GM18499 (cell line): ENCODE data around the gene ZCCHC17.
"Not testable (repeated sequence)": the region's sequence is repeated elsewhere in the genome, so short reads cannot be mapped to it uniquely, and the experiment has no call there.

ENCODE experiments used
- ATAC-seq: cut with Tn5 transposase; IDR thresholded peaks from one replicate; pipeline ENCODE4 v1.9.1; 2021; ENCODE audit warnings: moderate number of reproducible peaks; ENCODE audit not compliant: insufficient read depth, unreplicated experiment

Gene ZCCHC17

DNA sequence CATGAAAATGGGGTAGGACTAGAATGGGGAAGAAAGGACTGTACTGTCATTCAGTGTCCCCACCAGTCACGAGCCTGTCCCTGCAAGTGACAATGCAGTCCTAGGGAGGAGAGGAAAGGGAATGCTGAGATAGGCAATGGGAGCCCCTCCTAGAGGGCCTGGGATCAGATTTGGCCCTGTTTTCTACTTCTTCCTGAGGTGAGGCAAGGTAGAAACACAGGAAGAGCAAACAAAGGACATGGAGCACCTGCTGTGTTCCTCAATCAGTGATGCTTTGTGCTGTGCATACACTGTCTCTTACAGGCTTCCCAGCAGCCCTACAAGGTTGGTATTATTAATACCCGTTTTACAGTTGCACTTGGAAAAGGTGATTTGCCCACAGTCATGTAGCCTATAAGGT is 70.0 kb downstream of the ZCCHC17 start:
- no peak for ATAC-seq

DNA sequence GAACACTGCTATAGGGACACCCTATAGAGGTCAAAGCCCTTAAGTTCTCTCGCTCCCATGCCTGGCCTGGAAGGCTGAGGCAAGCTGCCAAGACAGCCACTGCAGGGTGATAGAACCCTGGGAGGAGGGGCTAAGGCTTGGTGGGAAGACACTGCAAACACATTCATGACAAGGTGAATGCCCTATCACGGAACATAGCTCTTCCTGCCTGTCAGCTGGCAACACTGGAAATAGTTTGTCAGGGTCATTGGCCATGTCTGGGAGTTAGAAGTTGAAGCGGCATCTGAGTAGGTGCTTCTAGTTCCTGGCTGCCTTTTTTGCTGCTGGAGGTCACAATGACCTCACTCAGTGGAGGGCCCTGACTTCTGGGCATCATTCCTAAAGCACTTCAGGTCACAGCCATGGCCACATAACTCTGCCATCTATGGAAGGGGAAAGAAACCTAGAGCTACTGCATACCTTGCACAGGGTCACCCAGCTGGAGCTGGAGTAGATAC is 71.8 kb downstream of the ZCCHC17 start:
- no peak for ATAC-seq

DNA sequence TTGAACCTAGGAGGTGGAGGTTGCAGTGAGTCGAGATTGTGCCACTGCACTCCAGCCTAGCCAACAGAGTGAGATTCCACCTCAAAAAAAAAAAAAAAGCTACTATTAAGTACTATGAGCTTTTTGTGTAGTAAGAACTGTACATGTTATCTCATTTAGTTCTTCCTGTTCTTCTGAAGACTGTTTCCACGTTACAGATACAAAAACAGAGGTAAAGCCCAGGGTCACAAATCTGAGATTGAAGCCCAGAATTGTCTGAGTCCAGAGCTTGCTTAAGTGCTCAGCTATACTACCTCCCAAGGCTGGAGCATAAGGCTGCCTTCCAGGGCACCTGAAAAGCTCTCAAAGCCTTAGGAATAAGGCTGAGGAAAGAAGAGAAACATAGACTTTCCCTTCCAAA is 73.2 kb downstream of the ZCCHC17 start:
- no peak for ATAC-seq

DNA sequence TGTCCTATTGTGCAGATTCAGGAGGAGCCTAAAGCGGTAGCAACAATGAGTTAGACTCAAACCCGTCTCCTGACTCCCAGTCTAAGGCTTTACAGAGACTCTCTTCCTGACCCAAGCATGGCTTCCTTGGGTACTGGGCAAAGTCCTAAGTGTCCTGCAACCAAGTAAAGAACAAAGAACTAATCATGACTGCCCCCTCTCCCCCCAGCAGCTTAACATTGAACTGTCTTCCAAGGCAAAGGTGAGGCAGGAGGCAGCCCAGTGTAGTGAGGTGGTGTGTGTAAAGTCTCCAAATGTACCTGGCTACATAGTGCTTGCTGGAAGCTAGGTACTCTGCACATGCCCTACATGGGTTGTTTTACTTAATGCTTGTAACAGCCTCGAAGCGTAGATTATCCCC is 73.7 kb downstream of the ZCCHC17 start:
- ATAC-seq: no peak

DNA sequence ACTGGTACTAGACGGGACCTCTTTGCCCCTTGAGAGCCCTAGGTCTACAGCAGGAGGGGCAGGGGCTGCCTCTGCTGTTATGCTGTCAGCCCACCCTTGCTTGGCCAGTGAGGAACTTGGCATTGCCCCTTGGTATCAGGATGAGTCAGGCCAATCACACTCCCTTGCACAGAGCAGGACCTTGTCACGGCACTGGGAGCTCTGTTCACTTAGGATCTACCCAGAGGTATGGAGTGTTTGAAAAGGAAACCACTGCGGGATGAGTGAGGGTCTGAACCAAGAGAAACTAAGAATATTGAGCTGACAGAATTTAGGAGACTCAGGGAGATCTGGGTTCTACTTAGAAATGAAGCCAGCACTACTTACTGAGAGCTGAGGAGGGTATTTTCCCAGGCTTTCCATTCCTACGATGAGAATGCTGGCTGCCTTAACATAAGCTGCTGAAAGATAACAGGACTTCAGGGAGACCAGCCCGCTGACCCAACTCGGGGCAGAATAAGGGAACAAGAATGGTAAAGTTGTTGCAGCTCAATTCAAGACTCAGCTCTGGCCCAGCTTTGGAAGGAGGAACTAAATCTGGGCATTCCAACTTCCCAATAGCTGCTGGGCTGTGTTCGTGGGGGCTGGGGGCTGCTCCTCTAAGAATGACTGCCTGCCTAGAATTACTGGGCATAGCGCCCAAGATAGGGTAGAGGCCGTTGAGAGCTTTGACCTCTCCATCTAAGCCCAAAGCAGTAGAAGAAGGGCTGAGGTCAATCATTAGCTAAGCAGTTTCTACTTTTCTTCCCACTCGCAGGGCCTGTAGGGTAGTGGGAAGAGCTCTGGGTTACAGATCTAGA is 74.5 kb downstream of the ZCCHC17 start:
- ATAC-seq: no peak

DNA sequence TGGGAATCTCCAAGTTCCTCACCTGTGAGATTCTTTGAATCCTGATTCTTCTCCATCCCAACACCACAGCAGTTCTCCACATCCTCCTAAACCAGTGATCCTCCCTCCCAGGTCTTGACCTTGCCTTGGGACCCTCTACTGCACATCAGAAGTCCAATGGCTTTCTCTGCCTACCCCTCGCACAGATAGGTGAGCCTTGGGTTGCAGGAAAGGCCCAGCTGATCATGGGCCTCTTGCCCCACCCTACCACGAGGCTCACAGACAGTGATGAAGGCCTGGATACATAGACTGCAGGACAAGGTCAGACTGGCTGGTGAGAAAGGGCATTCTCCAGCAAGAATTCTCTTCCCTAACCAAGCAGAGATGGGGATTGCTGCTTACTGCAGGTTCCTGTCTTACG is 75.2 kb downstream of the ZCCHC17 start:
- no peak for ATAC-seq

DNA sequence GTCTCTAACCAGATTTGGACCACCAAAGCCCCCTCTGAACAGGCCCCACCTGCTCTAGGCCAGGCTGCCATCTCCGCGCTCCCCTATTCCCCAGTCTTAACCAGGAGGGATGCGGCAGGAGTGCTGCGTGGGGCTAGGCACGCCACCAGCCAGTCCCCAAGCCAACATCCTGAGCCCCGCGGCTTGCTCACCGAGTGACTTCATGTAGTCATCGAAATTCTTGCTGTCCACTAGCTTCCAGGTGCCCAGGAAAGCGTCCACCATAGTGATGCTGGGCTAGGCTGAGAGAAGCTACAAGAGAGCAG is 75.9 kb downstream of the ZCCHC17 start:
- no peak for ATAC-seq

DNA sequence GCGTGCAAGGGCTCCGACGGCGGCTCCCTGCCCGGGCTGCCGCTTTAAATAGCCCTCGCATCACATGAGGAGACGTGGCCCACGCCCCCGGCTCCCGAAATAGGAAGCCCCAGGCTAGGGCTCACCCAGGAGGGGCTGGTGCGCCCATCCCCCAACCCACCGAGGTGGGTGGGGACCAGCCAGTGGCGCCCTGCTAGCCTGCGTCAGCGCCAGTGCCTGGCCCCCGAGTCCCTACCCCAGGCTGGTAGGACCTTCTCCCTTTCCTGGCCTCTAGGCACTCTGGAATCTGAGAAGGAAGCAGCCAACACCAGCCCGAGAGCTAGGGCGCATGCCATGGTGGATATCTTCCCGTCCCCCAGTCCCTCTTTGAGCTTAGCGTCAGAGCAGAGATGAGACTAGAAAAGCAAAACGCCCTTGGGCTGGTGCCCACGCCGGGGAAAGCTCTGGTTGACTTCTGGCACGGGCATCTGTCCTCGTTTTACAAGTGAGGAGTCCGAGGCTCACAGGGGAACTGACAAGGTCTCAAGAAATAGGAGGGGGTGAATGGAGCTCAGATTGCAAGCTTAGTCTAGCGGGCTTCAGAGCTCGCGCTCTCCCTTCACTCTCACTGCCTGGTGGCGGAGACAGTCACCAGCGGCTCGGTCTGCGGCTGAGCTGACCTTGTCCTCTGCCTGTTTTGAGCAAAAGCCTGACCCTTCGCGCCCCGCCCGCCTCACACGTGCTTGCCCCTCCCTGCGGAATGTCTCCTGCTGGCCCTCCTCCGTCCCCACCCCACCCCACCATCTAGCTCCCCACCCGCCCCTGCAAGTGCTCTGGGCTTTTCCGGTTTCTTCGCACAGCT is 76.4 kb downstream of the ZCCHC17 start, which contains the start of gene FABP3:
Gene FABP3, minus strand, starts transcription at position 21 of the 841 bp plus-strand sequence. CDS start 62 bp downstream, outside the sequence.
- no peak for ATAC-seq

DNA sequence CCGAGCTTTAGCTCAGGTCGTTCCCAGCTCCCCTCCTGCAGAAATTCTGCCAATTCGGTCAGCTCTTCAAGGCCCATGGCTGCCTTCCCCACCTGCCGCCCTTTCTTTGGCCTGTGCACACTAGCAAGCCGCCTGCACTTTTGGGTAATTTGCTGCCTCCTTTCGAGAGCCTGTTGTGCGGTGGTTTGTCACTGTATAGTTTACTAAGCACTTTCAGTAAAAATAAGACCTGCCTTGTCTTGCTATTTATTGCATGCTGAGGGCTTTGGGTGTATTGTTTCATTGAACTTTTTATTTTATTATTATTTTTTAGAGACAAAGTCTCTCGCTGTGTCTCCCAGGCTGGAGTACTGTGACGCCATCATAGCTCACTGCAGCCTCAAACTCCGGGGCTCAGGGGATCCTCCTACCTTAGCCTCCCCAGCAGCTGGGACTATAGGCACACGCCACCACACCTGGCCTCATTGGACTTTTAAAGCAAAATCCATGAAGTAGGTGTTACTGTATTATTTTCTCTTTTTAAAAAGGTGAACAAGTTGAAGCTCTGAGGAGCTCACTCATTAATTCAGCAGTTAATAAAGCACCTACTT is 77.2 kb downstream of the ZCCHC17 start:
- no peak for ATAC-seq

DNA sequence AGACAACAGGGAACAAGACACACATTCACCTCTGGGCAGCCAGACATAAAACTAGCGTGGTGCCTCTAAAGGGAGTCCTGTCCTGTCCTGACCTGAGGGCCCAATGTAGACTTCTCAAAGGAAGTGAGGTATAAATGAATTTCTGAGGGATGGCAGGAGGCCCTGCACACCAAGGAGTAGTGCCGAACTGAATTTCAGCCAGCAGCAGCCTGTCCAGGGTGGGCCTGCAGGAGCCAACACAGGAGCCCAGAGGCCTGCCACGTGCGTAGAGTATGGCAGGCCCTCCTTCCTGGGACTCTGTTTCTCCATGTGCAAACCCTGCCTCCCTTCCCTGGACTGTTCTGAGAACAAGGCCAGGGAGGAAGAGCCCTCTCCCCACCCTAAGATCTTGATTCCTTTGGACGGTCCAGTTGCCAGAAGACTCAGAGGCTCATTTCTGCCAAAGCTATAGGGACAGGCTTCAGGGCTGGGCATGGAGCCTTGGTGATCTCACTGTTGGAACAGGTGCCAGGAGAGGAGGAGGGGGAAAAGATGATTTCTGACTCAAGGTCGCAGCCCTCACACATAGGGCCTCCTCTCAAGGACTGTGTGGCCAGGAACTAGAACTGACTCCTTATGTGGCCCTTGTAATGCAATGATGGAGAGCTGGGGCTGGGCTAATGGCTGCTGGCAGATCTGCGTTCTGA is 77.8 kb downstream of the ZCCHC17 start:
- ATAC-seq: no peak

DNA sequence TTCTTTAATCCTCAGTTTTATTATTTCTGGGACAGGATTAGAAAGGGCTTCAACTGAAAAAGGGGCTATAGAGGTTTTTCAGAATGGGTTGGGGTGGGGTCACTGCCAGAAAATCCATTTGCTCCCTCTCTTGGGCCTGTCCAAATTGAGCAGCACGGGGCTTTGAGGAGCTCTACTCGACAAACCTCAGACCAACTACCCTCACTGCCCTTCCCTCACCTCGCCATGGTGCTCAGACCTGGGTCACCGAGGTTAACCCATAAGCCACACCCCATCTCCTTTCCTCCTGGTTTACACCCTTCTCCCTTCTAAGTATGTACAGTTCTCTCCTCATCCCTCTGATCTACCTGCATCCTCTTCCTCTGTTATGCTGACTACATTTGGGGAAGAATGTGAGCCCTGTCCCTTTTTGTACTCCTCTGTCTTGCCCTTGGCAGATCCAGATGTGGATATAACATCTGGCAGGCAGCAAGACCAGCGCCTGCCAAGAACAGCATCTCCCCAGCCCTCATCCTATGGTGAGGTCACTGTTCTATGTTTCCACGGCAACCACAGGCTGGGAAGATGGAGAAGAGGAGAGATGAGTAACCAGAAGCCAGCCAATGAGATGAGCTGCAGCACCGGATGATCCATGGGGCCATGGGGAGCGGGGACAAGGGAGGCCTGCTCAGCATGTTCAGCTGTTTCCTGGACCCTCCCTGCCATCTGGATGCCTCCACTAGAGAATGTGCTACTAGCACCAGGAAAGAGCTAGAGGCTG is 79.7 kb downstream of the ZCCHC17 start:
- ATAC-seq: no peak

DNA sequence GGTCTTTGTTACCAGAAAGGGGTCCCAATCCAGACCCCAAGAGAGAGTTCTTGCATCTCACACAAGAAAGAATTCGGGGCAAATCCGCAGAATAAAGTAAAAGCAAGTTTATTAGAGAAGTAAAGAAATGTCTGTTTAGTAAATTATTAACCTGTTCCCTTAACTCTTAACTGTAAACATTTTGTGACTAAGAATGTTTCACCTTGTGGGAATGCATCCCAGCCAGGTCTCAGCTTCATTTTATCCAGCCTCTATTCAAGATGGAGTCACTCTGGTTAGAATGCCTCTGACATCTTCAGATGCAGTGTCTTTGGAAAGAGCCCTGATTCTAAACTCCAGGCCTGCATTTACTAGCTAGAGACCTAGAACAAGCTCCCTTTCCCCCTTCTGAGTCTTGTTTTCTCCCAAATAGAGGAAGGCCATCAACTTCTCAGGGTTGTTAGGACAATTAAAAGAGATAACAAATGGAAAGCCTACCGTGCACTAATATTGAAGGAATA is 80.6 kb downstream of the ZCCHC17 start:
- no peak for ATAC-seq

DNA sequence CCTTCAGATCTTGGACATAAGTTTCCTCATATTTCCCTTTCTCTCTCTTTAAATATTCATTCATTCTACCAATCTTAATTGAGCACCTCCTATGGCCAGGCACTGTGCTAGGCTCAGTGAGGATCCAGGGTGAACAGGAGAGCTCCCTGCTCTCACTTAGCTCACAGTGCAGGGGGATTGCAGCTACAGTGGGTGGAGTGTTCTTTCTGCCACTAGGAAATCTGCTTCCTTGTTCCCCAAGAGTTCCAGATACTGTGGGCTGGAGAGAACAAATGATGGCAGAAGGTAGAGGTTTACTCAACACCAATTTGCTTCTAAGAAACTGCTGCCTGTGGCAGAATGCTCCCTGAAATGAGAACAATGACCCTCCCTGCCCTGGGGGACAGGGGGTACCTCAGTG is 81.2 kb downstream of the ZCCHC17 start:
- ATAC-seq: no peak

DNA sequence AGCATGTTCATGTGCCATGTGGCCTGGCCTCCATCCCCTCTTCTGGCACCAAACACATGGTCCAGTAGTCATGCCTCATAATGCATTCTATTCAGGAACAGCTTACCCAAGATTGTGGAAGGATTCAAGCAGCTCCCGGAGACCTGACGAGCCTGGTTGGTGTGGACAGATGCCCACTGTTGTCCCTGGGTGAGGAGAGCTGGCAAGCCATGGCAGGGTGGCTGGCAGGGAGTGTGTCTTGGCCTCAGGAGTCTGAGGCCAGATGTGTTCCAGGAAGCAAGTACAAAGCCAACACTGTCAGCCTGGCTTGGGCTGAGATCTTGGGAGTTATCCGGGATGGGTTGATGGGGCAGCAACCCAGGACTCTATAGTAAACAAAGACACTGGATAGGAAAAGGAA is 83.3 kb downstream of the ZCCHC17 start:
- no peak for ATAC-seq

DNA sequence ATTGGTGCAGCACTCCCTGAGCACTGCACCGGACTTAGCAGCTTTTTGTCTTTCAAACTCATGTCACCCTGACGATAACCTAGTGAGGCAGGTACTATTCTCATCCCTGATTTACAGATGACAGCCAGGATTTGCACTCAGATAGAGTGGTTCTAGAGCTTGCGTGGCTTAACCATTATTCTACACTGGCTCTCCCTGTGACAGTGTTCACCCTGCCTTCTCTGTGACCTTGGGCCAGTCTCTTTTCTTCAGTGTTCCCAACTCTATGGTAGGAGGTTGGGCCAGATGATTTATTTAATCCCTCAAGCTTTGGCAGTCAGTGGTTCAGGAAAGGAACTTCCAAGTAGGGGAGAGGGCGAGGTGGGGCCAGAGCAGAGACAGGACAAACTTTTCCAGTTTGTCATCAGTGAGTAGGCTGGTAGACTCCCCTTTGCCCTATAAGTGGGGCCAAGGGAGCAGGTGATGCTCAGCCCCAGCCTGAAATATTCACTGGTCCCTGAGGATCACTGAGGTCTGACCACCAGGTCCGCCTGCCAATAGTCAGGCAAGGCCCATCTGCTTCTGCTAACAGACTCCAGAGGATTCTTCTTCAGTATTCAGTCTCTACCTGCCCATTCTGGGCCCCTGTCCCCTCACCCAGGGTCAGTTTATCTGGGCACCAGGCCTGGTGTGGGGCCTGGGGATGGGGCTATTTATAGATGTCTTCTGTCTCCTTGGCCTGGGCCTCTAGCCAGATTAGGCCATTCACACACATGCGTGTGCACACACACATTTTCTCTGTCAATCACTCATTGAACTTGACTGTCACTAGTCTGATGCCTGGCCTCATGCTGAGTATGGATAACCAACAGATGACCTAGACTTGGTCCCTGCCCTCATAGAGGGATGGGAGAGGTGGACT is 84.8 kb downstream of the ZCCHC17 start:
- ATAC-seq: no peak

DNA sequence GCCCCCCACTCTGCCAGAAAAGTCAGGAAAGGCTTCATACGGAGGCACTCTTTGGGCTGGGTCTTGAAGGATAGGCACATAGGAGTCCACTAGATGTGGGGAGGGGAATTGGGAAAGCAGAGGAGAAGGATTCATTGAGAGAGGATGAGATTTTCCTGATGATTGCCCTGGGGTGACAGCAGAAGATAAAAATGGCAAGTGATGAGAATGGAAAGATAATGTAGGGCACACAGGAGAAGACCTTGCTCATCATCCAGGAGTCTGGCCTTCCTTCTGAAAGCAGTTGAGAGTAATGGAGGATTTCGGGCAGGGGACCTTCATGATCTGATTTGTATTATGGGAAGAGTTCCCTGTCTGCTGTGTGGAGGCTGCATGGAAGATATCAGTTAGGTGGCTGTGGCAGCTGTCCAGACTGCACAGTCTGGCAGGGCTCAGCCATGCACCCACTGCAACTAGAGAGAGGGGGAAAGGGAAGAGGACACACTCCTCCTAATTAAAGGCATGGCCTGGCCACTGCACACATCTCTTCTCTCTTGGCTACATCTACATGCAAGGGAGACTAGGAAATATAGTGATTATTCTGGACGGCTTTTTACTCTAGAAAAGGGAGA is 85.7 kb downstream of the ZCCHC17 start:
- ATAC-seq: no peak

DNA sequence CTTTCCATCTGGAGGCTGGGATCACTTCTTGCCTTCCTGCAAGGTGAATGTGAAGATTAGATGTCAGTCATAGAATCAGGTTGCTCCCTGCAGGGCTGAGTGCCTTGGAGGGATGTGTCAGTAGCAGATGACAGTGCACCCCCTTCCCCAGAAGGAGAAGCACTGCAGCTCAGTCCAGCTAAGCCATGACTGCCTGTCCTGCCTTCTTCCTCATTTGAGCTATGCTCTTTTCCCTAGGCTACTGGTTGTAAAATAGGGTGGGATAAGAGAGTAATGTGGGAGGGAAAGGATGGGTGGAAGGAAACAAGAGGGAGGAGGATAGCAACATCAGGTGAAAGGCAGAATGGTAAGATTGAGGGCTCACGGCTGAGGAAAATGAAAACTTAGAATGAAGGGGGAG is 87.1 kb downstream of the ZCCHC17 start:
- ATAC-seq: no peak

DNA sequence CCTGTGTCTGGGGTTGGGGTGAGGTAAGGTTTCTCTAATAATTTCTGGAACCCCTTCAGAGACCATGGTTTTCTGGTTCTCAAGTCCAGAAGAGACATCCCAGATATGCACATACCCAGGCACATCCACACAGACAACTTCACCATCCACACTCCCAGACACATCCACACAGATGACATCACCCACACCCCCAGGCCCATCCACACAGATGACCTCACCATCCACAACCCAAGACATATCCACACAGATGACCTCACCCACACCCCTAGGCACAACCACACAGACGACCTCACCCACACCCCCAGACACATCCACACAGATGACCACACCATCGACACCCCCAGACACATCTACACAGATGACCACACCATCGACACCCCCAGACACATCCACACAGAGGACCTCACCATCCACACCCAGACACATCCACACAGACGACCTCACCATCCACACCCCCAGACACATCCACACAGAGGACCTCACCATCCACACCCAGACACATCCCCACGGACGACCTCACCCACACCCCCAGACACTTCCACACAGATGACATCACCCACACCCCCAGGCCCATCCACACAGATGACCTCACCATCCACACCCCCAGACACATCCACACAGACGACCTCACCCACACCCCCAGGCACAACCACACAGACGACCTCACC is 89.9 kb downstream of the ZCCHC17 start:
- not testable (repeated sequence) for ATAC-seq
